ENCODE data around the gene FGGY.

GRCh38 chr1:59408608-59409240, 111.8 kb downstream of the FGGY start:
- TF ChIP-seq CTCF (IDR thresholded peaks at IDR 0.05; ENCODE audit: insufficient read depth, low read length, poor library complexity, severe bottlenecking) (no peak), EZH2phosphoT487 (conservative IDR thresholded peaks at IDR 0.05; ENCODE audit: low read length) (no peak)
